KOPT-K1 (cell line): Measurements from ENCODE around the gene DGKG.

ENCODE experiments used
- H3K27ac ChIP-seq: fragments of 200-600 bp; sonication (generic); 2 replicates; pipeline ENCODE4 v1.5.1; 2016; ENCODE audit warnings: antibody characterized with exemption, mild to moderate bottlenecking, low read depth, low read length; ENCODE audit not compliant: poor library complexity, severe bottlenecking
- H3K36me3 ChIP-seq: fragments of 200-600 bp; sonication (generic); 2 replicates; pipeline ENCODE4 v1.5.1; 2017; ENCODE audit warnings: antibody characterized with exemption, mild to moderate bottlenecking, low read length, moderate library complexity; ENCODE audit not compliant: insufficient read depth
- H3K9me3 ChIP-seq: fragments of 200-600 bp; sonication (generic); 2 replicates; pipeline ENCODE4 v1.5.1; 2017; ENCODE audit warnings: antibody characterized with exemption, low read length, mild to moderate bottlenecking; ENCODE audit not compliant: insufficient read depth, poor library complexity, severe bottlenecking

The DGKG gene

DNA sequence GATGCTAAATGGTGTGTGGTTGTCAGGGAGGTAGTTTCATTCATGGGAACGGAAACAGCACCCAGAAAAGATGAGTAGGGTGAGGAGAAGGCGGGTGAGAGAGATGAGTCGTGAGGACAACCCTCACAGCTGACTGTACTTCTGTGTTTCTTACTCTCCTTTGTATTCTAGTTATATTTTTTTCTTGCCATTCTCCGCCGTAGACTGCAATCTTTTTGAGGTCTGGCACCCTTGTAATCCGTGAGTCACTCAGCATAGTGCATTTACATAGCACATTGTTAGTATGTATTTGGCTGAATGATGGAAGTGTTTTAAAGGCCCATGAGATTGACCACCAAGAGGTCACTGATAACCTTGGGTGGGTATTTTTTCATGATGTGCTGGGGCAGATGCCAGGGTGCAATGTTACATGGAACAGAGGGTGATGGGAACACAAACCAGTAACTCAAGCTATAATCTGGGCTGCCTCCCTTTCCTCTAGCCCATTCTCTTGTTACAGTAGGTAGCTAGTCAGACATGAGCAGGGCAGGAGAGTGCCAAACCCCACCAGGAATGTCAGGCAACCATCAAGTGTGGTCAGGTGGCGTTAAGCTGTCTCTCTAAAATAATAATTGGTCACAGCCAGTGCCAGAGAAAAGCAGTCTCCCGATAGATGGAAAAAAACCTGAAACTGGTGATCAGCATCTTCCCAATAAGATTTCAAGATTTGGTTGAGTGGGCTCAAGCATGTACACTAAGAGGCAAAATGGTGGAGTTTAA is 18.8 kb upstream of the DGKG start:
- no peaks in the 10 kb centered on the region for H3K36me3 ChIP-seq
- no peak overlapping the region for H3K27ac ChIP-seq
- H3K9me3 ChIP-seq = no peaks in the 10 kb centered on the region

DNA sequence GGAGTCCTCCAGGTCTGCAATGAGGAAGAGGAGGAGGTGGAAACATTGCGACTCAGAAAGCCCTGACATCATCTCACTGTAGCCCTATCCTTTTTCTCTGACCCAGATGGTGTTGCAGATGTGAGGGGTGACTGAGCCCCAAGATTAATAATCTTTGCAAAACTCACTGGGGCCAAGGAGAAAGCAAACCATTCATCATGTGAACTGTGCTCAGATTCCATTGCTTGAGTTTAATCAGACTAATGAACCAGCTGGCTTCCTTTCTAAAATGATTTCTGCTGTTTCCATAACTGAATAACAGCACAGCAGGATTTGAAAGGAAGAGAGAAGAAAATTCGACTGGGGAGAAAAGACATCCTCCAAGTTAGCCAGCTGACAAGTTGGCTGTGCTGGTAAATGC is 13.4 kb upstream of the DGKG start:
- Histone ChIP-seq H3K36me3 (no peaks in the 10 kb centered on the region), H3K27ac (no peak overlapping the region), H3K9me3 (no peaks in the 10 kb centered on the region)

DNA sequence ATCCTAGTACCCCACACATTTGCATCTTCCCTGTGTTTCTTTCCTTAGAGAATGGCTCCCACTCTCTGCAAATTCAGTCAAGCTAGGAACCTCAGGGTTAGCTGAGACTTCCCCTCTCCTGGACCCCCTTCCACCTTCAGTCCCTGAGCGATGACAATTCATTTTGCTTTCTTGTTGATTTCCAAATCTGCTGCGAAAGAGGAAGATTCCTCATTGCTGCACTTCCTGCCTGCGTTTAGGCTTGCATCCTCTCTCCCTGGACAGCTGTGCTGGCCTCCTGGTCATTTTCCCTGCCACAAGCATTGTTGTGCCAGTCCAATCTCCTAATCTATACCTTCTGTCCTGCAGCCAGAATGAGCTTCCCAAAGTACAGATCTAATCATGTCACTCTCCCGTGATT is 12.3 kb upstream of the DGKG start:
- Histone ChIP-seq H3K27ac (no peak overlapping the region), H3K36me3 (no peaks in the 10 kb centered on the region), H3K9me3 (no peaks in the 10 kb centered on the region)

DNA sequence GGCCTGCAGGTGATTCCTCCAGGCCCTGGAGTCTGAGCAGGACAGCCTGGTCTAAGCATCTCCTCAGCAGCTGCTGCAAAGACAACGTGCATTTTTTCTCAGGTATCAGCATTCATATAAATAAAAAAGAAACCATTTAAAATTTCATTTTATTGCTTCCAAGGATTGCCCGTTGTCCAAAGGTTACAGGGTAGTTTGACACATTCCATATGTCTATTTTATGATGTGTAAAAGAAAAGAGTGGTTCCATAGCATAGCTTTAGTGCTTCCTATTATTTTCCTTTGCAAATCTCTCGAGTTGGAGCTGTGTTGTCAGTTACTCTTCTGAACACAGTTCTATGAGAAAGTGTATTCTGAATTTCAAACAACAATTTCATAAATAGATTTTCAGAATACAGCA is 7.2 kb upstream of the DGKG start:
- H3K27ac ChIP-seq = no peak overlapping the region
- H3K36me3 ChIP-seq = no peaks in the 10 kb centered on the region
- H3K9me3 ChIP-seq = no peaks in the 10 kb centered on the region

DNA sequence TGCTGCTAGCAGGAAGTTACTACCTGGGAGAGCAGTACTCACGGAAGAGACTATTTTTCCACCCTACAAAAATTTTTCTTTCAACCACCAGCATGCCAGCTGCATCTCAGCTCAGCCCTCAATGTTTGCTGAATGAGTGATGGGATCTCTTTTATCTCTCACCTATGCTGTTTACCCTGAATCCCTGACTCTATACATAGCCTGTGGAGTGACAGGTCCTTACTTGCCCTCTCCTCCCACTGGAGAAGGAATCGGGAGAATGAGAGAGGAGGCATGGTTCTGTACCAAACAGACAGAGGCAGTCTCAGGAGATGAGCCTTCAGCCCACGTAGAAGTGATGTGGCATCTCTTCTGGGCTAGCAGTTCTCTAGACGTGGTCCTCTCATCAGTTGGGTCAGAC is 6.7 kb upstream of the DGKG start:
- no peak overlapping the region for H3K27ac ChIP-seq
- no peaks in the 10 kb centered on the region for H3K36me3 ChIP-seq
- H3K9me3 ChIP-seq = no peaks in the 10 kb centered on the region

DNA sequence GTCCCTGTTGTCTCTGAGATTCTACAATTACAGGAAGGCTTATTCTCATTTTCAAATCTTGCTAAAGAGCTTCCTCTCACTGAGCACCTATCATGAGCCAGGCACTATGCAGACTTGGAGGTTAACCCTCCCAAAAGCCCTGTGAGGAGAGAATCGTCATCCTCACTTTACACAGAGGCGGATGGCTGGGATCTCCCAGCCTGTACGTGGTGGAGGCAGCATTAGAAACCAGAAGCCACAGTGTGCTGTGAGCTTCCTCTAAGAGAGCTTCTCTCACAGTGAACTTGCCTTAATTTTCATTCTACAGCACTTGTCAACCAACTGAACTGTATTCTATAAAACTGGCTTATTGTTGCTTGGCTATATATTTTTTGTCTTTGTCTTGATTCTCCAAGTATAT is 6.1 kb upstream of the DGKG start:
- Histone ChIP-seq H3K27ac (no peak overlapping the region), H3K9me3 (no peaks in the 10 kb centered on the region), H3K36me3 (no peaks in the 10 kb centered on the region)

DNA sequence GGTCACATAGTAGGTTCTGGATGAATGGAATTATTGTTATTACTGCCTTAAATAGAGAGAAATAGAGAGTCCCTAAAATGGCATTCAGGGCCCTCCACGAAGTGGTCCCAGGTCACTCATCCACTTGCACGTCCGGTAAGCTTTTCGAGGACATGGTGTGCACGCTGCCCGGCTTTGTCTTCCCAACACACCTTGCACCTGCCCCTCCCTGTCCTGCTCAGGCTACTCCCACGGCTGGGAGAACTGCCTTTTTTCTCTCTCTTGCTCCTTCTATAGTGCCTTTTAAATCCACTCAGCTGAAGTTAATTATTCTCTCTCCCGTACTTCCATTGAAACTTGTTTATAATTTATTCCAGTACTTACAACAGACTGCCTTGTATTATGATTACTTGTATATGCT is 5.6 kb upstream of the DGKG start:
- Histone ChIP-seq H3K9me3 (no peaks in the 10 kb centered on the region), H3K36me3 (no peaks in the 10 kb centered on the region), H3K27ac (no peak overlapping the region)

DNA sequence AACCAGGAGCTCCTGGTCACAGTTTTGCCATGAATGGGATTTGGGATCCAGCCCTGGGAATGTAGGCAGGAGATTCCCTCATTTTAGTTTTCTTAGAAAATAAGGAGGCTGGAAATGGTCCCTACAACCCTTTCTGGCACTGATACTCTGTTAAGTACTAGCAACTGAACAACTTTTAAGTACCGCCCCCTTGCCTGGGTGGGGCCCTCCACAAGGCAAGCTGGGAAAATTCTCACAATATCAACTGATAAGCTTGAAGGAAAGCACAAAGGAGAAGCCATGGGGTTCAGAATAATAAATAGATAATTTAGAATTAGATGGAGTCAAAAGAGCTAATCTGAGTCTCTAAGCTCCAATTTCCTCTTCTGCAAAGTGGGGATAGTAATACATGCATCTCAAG is 4.2 kb upstream of the DGKG start:
- no peak overlapping the region for H3K27ac ChIP-seq

DNA sequence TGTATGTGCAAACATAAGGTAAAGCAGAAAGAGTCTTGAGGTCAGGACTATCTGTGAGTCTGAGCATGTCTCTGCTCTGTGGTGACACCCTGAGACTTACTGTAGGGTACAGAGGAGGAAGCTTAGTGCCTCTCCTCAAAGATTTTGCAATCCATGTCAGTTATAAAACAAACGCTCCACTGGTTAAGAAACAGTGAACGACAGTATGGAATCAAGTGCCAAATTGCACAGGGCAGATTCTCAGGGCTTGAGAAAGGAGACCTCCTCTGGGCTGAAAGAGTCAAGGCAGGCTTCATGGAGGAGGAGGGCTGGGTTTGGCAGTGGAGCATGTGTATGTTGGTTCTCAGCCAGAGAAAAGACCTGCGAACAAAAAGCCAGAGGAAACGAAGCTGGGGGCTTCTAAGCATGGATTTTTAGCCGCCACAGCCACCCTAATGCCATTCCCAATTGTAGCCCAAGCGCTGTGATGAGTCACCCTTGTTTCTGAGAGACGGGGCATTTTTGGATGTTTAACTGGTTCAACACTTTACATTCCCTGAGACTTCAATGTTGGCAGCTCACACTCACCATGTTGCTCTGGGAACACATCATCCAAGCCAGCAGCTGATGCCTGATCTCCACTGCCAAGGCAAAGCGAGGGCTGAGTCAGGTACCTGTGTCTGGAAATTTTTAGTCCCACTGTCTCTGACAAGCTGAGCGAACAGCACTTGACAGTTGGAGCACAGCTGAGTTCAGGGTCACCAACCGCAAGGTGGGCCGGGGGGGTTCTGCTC is 3.4 kb upstream of the DGKG start:
- Histone ChIP-seq H3K27ac (no peak overlapping the region), H3K36me3 (no peaks in the 10 kb centered on the region), H3K9me3 (no peaks in the 10 kb centered on the region)

More for the DNA sequence above, 4.2 kb upstream of the DGKG start:
- no peaks in the 10 kb centered on the region for H3K9me3 ChIP-seq
- H3K36me3 ChIP-seq = no peaks in the 10 kb centered on the region

DNA sequence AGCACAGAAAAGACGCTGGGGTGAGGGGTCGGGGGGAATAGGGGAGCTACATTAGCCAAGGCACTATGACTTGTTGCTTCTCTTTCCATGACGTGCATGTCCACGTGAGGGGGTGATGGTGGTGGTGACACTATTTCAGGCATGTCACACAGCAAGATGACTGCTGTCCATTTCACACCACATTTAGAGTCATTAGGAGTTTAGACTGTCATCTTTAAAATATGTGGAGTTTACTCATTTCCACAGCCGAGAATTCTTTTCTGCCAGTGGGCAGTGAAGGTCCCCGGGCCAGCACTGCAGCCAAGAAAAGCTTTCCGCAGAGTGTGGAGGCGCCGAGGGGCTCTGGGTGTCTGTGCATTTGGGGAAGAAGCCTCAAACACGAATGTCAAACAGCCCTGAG is 954 bp upstream of the DGKG start:
- Histone ChIP-seq H3K9me3 (no peaks in the 10 kb centered on the region), H3K36me3 (no peaks in the 10 kb centered on the region), H3K27ac (no peak overlapping the region)

DNA sequence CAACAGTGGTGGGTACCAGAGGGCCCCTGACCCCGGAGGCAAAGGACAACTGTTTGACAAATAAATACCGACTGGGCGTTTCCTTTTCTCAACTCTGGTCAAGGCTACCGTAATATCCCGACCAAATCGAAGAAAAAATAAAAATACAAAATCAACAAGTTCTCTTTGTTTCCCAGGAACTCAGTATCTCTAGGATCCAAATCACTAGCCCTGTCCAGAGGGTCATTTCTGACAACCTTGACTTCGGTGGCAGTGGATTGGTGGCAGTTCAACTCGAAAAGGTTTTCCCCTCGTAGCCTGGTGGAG is 456 bp upstream of the DGKG start:
- Histone ChIP-seq H3K9me3 (no peaks in the 10 kb centered on the region), H3K27ac (no peak overlapping the region), H3K36me3 (no peaks in the 10 kb centered on the region)

DNA sequence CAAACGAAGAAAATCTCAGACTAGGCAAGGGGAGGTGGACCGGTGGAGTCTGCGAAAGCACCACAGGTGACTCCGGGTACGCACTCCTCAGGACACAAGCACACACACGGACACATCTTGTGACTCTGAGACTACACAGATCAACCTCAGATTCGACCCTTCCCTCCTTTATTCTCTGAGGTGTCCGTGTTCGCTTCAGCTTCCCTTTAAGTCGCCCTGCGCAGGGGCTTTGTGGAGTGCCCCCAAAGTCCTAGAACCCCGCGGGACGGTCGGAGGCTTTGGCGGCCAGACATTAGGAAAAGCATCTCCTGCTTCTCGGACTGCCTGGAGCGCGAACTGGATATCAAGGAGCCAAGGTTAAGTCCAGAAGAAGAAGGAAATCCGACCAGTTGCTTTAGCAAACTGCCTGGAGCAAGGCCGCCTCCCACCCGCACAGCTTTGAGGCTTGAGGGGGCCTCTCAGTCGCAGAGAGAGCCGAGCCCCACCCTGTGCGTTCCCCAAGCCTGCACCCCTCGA is 730 bp downstream of the DGKG start:
- no peaks in the 10 kb centered on the region for H3K36me3 ChIP-seq
- no peak overlapping the region for H3K27ac ChIP-seq

DNA sequence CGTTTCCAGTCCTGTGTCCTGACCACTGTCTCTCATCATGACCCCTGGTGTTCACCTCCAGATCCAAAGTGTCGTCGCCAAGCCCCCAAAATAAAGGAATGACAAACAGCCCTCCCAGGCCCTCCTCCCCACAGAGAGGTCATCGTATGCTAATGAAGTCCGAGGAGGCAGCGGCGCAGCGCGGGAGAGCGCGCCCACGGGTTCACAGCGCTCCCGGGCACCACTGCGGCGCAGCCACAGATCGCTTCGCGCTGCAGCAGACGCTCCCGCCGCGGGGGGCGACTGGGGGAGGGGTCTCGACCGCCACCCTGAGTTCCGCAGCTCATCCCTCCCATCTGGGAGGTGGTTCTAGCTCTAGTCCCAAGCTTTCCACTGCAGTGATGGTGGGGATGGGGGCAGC is 1.3 kb downstream of the DGKG start:
- Histone ChIP-seq H3K9me3 (no peaks in the 10 kb centered on the region), H3K36me3 (no peaks in the 10 kb centered on the region), H3K27ac (no peak overlapping the region)

More for the DNA sequence above, 730 bp downstream of the DGKG start:
- no peaks in the 10 kb centered on the region for H3K9me3 ChIP-seq

DNA sequence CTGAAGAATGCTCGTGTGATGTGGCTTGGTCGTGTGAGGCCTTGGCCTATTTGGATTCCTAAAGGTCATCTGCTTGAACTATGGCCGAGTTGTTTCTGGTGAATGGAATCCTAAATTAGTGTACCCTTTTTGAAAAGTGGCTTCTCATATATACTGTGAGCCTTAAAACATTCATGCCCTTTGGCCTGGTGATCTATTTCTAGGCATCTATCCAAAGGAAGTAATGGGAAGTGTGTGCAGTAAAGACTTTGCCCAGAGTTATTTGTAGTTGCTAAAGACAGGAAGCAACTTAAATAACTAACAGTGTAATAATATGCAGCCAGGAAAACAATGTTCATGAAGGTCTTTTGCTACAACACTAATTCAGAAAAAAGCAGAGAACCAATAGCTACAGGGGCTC is 3.0 kb downstream of the DGKG start:
- no peaks in the 10 kb centered on the region for H3K9me3 ChIP-seq
- H3K27ac ChIP-seq = no peak overlapping the region
- no peaks in the 10 kb centered on the region for H3K36me3 ChIP-seq

DNA sequence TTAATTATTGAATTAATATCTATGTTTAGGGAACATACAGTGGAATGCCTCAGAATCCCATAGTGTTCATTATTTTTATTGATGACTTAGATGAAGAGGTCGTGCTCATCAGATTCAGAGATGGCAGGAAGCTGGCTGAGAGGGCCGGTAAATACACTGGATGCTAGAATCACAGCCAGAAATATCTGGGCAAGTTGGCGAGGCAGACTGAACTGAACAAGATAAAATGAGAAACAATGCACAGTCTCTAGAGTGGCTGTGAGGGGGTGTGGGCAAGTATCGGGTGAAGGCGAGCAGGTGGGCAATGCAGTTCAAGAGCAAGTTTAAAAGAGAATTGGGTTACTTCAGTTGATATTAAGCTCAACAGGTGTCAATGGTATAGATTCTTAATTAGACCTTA is 5.9 kb downstream of the DGKG start:
- Histone ChIP-seq H3K9me3 (no peaks in the 10 kb centered on the region), H3K36me3 (no peaks in the 10 kb centered on the region), H3K27ac (no peak overlapping the region)

DNA sequence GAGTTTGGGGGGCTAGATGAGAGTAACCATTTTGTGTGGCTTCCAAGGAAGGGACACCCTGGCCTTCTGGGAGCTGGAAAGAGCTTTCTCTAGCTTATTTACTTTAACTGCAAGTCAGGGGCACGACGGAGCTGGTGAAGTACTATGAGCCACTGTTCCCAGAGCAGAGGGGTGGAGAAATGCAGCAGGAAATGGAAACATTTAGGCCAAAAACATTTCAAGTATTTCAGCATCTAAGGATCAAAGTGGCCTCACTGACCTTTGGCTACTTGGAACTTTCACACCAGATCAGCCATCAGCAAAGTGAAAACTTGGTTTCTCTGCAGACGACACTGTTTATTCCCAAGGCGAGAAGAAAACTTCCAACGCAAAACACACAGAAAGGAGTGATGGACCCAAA is 7.9 kb downstream of the DGKG start:
- Histone ChIP-seq H3K36me3 (no peaks in the 10 kb centered on the region), H3K9me3 (no peaks in the 10 kb centered on the region), H3K27ac (no peak overlapping the region)
